Measurements from ENCODE around the gene SLC11A1.

Gene SLC11A1

GRCh38 chr2:218383892-218384519 lies 1.9 kb downstream of the SLC11A1 start:
- H3K4me1 ChIP-seq (ENCODE audit: control insufficient read depth, insufficient read depth, low read length, unreplicated experiment): peaks cover 3% of the 10 kb centered on the region
- H3K27me3 ChIP-seq (ENCODE audit: insufficient read depth, low read length): peaks cover 9% of the 10 kb centered on the region; the same call in 1 of the 2 replicates
- H3K79me2 ChIP-seq (ENCODE audit: control insufficient read depth, insufficient read depth, low read length, unreplicated experiment): no peaks in the 10 kb centered on the region
- no peak overlapping the region for H2AFZ ChIP-seq (ENCODE audit: low read length, unreplicated experiment)
- H3K4me3 ChIP-seq (ENCODE audit: low read depth, low read length): no peak overlapping the region
- no peak overlapping the region for H3K27ac ChIP-seq (ENCODE audit: low read depth, low read length)
- H3K36me3 ChIP-seq (ENCODE audit: insufficient read depth, low read length): no peaks in the 10 kb centered on the region

DNA sequence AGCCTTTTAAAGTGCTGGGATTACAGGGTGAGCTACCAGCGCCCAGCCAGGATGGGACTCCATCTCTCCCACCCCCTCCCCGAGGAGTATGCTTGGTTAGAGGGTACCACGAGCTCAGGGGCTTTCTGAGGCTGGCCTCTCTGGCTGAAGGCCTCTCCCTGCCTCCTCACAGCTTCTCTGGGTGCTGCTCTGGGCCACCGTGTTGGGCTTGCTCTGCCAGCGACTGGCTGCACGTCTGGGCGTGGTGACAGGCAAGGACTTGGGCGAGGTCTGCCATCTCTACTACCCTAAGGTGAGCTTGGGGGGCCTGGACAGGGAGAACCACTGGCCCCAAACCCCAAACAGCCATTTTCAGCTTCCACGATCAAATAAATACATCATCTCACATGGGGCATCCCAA lies 2.9 kb downstream of the SLC11A1 start:
- peaks cover 9% of the 10 kb centered on the region; the same call in 1 of the 2 replicates for H3K27me3 ChIP-seq (ENCODE audit: insufficient read depth, low read length)
- no peak overlapping the region for H2AFZ ChIP-seq (ENCODE audit: low read length, unreplicated experiment)
- H3K4me1 ChIP-seq (ENCODE audit: control insufficient read depth, insufficient read depth, low read length, unreplicated experiment): peaks cover 3% of the 10 kb centered on the region
- no peak overlapping the region for H3K27ac ChIP-seq (ENCODE audit: low read depth, low read length)
- H3K79me2 ChIP-seq (ENCODE audit: control insufficient read depth, insufficient read depth, low read length, unreplicated experiment): no peaks in the 10 kb centered on the region
- H3K36me3 ChIP-seq (ENCODE audit: insufficient read depth, low read length): no peaks in the 10 kb centered on the region
- H3K4me3 ChIP-seq (ENCODE audit: low read depth, low read length): no peak overlapping the region

DNA sequence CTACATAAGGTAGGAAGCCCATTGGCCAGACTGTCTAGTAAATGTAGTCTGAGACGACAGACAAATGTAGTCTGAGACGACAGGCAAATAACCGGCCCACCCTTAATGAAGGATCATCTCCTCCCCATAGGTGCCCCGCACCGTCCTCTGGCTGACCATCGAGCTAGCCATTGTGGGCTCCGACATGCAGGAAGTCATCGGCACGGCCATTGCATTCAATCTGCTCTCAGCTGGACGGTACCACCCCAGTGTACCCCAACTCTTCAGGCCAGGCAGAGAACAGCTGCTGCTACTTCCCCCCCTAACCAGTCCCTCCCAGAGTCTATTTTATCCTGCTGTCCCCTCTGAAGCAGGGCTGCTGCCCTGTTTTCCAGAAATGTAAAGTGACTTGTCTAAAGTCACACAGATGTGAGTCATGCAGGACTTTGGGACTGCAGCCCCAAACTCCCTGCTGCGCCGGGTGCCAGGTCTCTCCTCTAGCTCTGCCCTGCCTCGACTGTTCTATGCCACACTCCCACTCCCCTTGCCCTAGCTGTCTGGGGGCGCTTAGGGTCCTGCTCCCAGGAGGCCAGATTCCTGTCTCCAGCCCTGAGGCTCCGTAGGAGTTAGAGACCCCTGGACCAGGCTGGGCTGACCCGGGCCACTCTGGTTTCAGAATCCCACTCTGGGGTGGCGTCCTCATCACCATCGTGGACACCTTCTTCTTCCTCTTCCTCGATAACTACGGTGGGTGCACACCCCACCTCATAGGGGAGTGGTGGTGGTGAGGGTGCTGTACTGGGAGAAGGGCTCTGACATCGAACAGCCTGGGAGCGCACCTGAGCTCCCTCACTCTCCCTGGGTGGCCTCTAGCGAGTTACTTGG lies 4.7 kb downstream of the SLC11A1 start:
- Histone ChIP-seq H3K36me3 (ENCODE audit: insufficient read depth, low read length) (no peaks in the 10 kb centered on the region), H3K27me3 (ENCODE audit: insufficient read depth, low read length) (peaks cover 9% of the 10 kb centered on the region; the same call in 1 of the 2 replicates), H2AFZ (ENCODE audit: low read length, unreplicated experiment) (no peak overlapping the region), H3K4me3 (ENCODE audit: low read depth, low read length) (peak overlapping the region; percentile 38), H3K79me2 (ENCODE audit: control insufficient read depth, insufficient read depth, low read length, unreplicated experiment) (no peaks in the 10 kb centered on the region), H3K4me1 (ENCODE audit: control insufficient read depth, insufficient read depth, low read length, unreplicated experiment) (peaks cover 3% of the 10 kb centered on the region), H3K27ac (ENCODE audit: low read depth, low read length) (no peak overlapping the region)

DNA sequence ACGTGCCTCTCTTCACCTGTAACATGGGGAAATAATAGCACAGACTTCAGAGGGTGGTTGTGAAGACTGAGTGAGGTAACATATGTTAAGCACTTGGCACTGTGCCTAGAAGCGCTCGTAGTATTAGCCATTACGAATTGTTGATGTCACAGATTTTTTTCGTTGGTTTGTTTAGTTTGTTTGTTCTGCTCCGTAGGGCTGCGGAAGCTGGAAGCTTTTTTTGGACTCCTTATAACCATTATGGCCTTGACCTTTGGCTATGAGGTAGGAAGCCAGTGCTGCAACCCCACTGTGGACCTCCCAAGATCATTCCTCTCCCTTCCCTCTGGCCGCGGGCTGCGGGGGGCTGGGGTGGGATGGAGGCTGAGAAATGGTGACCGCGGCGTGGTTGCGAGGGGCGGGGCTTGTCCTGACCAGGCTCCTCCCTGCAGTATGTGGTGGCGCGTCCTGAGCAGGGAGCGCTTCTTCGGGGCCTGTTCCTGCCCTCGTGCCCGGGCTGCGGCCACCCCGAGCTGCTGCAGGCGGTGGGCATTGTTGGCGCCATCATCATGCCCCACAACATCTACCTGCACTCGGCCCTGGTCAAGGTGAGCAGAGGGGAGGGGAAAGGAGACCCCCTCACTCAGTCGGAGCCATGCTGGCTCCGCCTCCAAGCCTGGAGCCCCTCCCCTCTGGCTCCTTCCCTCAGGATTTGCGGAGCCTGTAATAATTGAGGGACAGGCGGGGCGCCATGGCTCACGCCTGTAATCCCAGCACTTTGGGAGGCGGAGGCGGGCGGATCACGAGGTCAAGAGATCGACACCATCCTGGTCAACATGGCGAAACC lies 5.5 kb downstream of the SLC11A1 start:
- Histone ChIP-seq H3K36me3 (ENCODE audit: insufficient read depth, low read length) (no peaks in the 10 kb centered on the region), H3K4me3 (ENCODE audit: low read depth, low read length) (peak overlapping the region; percentile 38), H3K27me3 (ENCODE audit: insufficient read depth, low read length) (peaks cover 2% of the 10 kb centered on the region; the same call in 1 of the 2 replicates), H3K27ac (ENCODE audit: low read depth, low read length) (no peak overlapping the region), H3K4me1 (ENCODE audit: control insufficient read depth, insufficient read depth, low read length, unreplicated experiment) (peaks cover 3% of the 10 kb centered on the region), H2AFZ (ENCODE audit: low read length, unreplicated experiment) (no peak overlapping the region), H3K79me2 (ENCODE audit: control insufficient read depth, insufficient read depth, low read length, unreplicated experiment) (no peaks in the 10 kb centered on the region)

- H3K27ac ChIP-seq (ENCODE audit: low read depth, low read length): no peak overlapping the region
- H2AFZ ChIP-seq (ENCODE audit: low read length, unreplicated experiment): no peak overlapping the region
- H3K4me1 ChIP-seq (ENCODE audit: control insufficient read depth, insufficient read depth, low read length, unreplicated experiment): peaks cover 3% of the 10 kb centered on the region
- no peak overlapping the region for H3K4me3 ChIP-seq (ENCODE audit: low read depth, low read length)
- H3K36me3 ChIP-seq (ENCODE audit: insufficient read depth, low read length): no peaks in the 10 kb centered on the region
- H3K79me2 ChIP-seq (ENCODE audit: control insufficient read depth, insufficient read depth, low read length, unreplicated experiment): no peaks in the 10 kb centered on the region
- no peaks in the 10 kb centered on the region for H3K27me3 ChIP-seq (ENCODE audit: insufficient read depth, low read length)
Observed at GRCh38 chr2:218389333-218390150, 7.5 kb downstream of the SLC11A1 start.

- Histone ChIP-seq H3K4me3 (ENCODE audit: low read depth, low read length) (no peak overlapping the region), H3K4me1 (ENCODE audit: control insufficient read depth, insufficient read depth, low read length, unreplicated experiment) (peaks cover 3% of the 10 kb centered on the region), H3K27ac (ENCODE audit: low read depth, low read length) (no peak overlapping the region), H3K27me3 (ENCODE audit: insufficient read depth, low read length) (no peaks in the 10 kb centered on the region), H2AFZ (ENCODE audit: low read length, unreplicated experiment) (no peak overlapping the region), H3K36me3 (ENCODE audit: insufficient read depth, low read length) (no peaks in the 10 kb centered on the region), H3K79me2 (ENCODE audit: control insufficient read depth, insufficient read depth, low read length, unreplicated experiment) (no peaks in the 10 kb centered on the region)
Observed at GRCh38 chr2:218391202-218391601, 9.1 kb downstream of the SLC11A1 start.

DNA sequence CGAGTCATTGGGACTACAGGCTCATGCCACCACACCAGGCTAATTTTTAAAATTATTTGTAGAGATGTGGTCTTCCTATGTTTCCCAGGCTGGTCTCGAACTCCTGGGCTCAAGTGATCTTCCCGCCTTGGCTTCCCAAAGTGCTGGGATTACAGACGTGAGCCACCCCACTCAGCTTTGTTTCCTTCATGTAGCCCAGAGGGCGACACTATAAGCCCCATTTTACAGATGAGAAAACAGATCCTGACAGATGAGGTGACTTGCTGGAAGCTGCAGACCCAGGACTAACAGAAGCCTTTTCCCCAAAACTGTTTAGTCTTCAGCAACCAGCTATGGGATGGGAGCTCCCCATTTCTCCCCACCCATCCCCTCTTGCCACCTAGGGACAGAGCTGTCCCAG lies 10.4 kb downstream of the SLC11A1 start:
- Histone ChIP-seq H3K4me1 (ENCODE audit: control insufficient read depth, insufficient read depth, low read length, unreplicated experiment) (peaks cover 4% of the 10 kb centered on the region), H2AFZ (ENCODE audit: low read length, unreplicated experiment) (no peak overlapping the region), H3K4me3 (ENCODE audit: low read depth, low read length) (no peak overlapping the region), H3K27ac (ENCODE audit: low read depth, low read length) (no peak overlapping the region), H3K79me2 (ENCODE audit: control insufficient read depth, insufficient read depth, low read length, unreplicated experiment) (no peaks in the 10 kb centered on the region), H3K27me3 (ENCODE audit: insufficient read depth, low read length) (no peaks in the 10 kb centered on the region), H3K36me3 (ENCODE audit: insufficient read depth, low read length) (no peaks in the 10 kb centered on the region)

DNA sequence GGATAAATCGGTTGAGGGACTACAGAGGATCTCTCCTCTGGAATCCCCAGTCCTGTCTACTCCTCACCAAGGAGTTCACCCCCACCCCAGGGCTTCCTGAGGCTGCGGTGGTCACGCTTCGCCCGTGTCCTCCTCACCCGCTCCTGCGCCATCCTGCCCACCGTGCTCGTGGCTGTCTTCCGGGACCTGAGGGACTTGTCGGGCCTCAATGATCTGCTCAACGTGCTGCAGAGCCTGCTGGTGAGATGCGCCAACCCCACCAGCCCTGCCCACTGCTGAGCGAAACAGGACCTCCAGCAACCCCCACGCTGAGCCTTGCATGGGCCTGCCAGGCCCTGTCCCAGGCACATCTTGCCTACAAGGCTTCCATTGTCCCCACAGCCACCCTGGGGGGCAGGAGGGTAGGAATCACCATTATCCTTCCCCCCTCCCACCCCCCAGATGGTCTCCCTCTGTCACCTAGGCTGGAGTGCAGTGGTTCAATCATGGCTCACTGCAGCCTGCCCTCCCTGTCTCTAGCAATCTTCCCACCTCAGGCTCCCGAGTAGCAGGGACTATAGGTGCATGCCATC lies 10.9 kb downstream of the SLC11A1 start:
- no peak overlapping the region for H3K27ac ChIP-seq (ENCODE audit: low read depth, low read length)
- H2AFZ ChIP-seq (ENCODE audit: low read length, unreplicated experiment): no peak overlapping the region
- H3K36me3 ChIP-seq (ENCODE audit: insufficient read depth, low read length): no peaks in the 10 kb centered on the region
- peaks cover 9% of the 10 kb centered on the region for H3K4me1 ChIP-seq (ENCODE audit: control insufficient read depth, insufficient read depth, low read length, unreplicated experiment)
- H3K27me3 ChIP-seq (ENCODE audit: insufficient read depth, low read length): no peaks in the 10 kb centered on the region
- no peak overlapping the region for H3K4me3 ChIP-seq (ENCODE audit: low read depth, low read length)
- no peaks in the 10 kb centered on the region for H3K79me2 ChIP-seq (ENCODE audit: control insufficient read depth, insufficient read depth, low read length, unreplicated experiment)

GRCh38 chr2:218393750-218394290 lies 11.7 kb downstream of the SLC11A1 start:
- Histone ChIP-seq H3K79me2 (ENCODE audit: control insufficient read depth, insufficient read depth, low read length, unreplicated experiment) (peaks cover 3% of the 10 kb centered on the region), H2AFZ (ENCODE audit: low read length, unreplicated experiment) (no peak overlapping the region), H3K27me3 (ENCODE audit: insufficient read depth, low read length) (no peaks in the 10 kb centered on the region), H3K4me3 (ENCODE audit: low read depth, low read length) (no peak overlapping the region), H3K36me3 (ENCODE audit: insufficient read depth, low read length) (no peaks in the 10 kb centered on the region), H3K27ac (ENCODE audit: low read depth, low read length) (no peak overlapping the region), H3K4me1 (ENCODE audit: control insufficient read depth, insufficient read depth, low read length, unreplicated experiment) (peaks cover 9% of the 10 kb centered on the region)
